GM12864 (cell line): ENCODE results near the gene MFRP.

Experiments
- DNase-seq: peaks from one replicate; pipeline ENCODE4 v3.0.0-alpha.2; 2011; ENCODE audit warnings: low read depth
- H3K4me3 ChIP-seq: 2 replicates; pipeline ENCODE4 v1.5.1; 2011; ENCODE audit warnings: mild to moderate bottlenecking, low read depth, low read length, control low read depth
- TF ChIP-seq, protein P1 (sequence below): IDR thresholded peaks from 2 replicates; pipeline ENCODE4 v1.5.1; 2011; ENCODE audit warnings: low read depth, mild to moderate bottlenecking, moderate library complexity, low read length, control low read depth, inconsistent platforms; ENCODE audit errors: missing control alignments

MFRP gene

DNA sequence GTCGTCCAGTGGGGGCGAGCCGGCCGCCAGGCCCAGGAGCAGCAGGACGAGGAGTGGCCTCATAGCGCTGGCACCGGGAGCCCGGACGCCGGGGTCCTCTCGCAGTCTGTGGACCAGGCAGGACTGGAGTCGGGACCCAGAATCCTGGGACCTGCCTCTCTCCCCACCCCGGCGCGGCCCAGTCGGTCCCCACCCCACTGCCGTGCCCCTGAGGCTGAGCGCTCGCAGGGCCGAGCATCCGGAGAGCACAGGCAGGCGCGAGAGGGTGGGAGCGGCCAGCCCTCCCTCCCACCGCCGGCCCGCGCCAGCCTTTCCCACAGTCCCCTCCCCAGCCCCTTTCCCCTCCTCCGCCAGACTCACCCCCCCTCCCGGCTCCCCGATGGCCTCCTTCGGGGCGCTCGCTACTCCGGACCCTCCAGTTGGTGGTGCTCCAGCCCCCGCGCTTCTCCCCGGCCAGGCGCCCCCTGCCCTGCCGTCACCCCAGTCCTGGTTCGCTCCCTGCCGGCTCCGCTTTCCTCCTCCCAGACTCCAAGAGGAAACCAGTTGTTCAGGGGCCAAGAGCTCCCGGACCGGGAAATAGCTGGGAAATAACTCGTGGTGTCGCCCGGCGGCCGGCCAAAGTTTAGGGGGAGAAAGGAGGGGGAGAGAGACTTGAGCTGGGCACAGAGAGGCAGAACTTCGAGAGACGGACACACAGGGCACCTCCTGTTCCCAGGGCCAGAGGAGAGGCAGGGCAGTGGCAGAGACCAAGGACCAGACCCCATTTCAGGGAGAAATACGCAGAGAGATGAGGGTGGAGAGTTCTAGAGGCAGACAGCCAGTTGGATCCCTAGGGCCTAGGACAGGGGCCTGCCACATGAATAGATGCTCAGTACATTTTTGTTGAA is 5.9 kb downstream of the MFRP start, which contains the start of gene C1QTNF5:
Gene C1QTNF5, minus strand, starts transcription at position 549 of the 887 bp plus-strand sequence. Its CDS starts 486 bp downstream, at position 63.
- TF ChIP-seq, protein P1, sequence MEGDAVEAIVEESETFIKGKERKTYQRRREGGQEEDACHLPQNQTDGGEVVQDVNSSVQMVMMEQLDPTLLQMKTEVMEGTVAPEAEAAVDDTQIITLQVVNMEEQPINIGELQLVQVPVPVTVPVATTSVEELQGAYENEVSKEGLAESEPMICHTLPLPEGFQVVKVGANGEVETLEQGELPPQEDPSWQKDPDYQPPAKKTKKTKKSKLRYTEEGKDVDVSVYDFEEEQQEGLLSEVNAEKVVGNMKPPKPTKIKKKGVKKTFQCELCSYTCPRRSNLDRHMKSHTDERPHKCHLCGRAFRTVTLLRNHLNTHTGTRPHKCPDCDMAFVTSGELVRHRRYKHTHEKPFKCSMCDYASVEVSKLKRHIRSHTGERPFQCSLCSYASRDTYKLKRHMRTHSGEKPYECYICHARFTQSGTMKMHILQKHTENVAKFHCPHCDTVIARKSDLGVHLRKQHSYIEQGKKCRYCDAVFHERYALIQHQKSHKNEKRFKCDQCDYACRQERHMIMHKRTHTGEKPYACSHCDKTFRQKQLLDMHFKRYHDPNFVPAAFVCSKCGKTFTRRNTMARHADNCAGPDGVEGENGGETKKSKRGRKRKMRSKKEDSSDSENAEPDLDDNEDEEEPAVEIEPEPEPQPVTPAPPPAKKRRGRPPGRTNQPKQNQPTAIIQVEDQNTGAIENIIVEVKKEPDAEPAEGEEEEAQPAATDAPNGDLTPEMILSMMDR = no peak
- DNase-seq = no peak

GRCh38 chr11:119339589-119340334 is 6.7 kb downstream of the MFRP start:
- no peak overlapping the region for H3K4me3 ChIP-seq
- no peak for DNase-seq

More for the DNA sequence above, 5.9 kb downstream of the MFRP start, which contains the start of gene C1QTNF5:
- H3K4me3 ChIP-seq = no peak within 1 kb of the TSS

GRCh38 chr11:119338965-119339588 is 7.4 kb downstream of the MFRP start:
- no peak for DNase-seq
- no peak overlapping the region for H3K4me3 ChIP-seq
- TF ChIP-seq, protein P1 = no peak

More at GRCh38 chr11:119339589-119340334, 6.7 kb downstream of the MFRP start:
- TF ChIP-seq, protein P1 = peak; percentile 71

DNA sequence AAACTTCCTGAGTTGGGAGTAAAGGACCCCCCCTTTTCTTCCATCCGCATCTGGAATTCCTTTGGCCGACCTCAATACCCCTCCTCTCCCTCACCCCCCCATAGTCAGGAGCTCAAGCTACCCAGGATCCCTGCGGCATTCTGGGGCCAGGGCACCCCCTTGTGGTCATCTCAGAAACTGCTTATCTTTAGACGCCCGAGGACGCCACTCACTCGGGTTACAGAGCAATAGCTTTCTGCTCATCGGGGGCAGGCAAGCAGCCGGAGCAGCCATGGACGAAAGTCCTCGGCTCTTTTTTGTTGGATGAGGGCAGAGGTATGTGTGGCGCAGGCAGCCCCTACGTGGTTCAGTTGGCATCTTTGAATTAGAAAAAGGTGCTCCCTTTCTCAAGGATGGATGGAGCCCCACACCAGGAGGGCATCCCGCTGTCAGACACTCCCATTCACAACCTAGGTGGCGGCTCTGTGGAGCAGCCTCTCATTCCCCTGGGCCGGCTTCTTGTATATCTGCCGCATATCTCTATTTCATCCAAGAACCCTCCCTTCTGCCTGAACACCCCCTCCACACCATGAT is 8.1 kb downstream of the MFRP start:
- H3K4me3 ChIP-seq = no peak overlapping the region
- no peak for DNase-seq
- TF ChIP-seq, protein P1 = peak; percentile 75

- no peak for DNase-seq
- TF ChIP-seq, protein P1 = no peak
- H3K4me3 ChIP-seq = no peak overlapping the region
Measured at GRCh38 chr11:119337581-119338317, 8.8 kb downstream of the MFRP start.
